Activated CD8-positive, alpha-beta T cell treated with anti-CD3 and anti-CD28 coated beads for 36 hours (primary cell): ENCODE data around the gene SP110. TPM values are rescaled to one million over a fixed set of nuclear protein-coding genes. Genes with fewer than 3 reads are reported as not detected.

Experiments used
- ATAC-seq: fragments of 200-7000 bp; cut with Tn5 transposase; one replicate; pipeline ENCODE4 v1.10.0; 2021; ENCODE audit warnings: mild to moderate bottlenecking, moderate library complexity
- CTCF ChIA-PET: fragments of 350-600 bp; sonication (Branson Sonifier 250); formaldehyde crosslinking; loops from one replicate; lab custom pipeline; 2021; ENCODE audit warnings: antibody characterized with exemption; lab: Charles Lee
- POLR2A ChIA-PET: fragments of 350-600 bp; sonication (Branson Sonifier 250); formaldehyde crosslinking; loops from one replicate; lab custom pipeline; 2021; ENCODE audit warnings: antibody characterized with exemption; lab: Charles Lee
- DNase-seq: peaks from one replicate; pipeline ENCODE4 v3.0.0-alpha.2; 2020
- H3K27ac Mint-ChIP-seq: one replicate; pipeline ENCODE4 v1.8.0; 2021; ENCODE audit warnings: mild to moderate bottlenecking, mixed read lengths
- H3K27me3 Mint-ChIP-seq: one replicate; pipeline ENCODE4 v1.8.0; 2021; ENCODE audit warnings: mixed read lengths
- H3K36me3 Mint-ChIP-seq: one replicate; pipeline ENCODE4 v1.8.0; 2021; ENCODE audit warnings: low read depth, mixed read lengths
- H3K4me1 Mint-ChIP-seq: one replicate; pipeline ENCODE4 v1.8.0; 2021; ENCODE audit warnings: low read depth, mixed read lengths
- H3K4me3 Mint-ChIP-seq: one replicate; pipeline ENCODE4 v1.8.0; 2021; ENCODE audit warnings: mild to moderate bottlenecking, moderate library complexity, mixed read lengths
- H3K9me3 Mint-ChIP-seq: one replicate; pipeline ENCODE4 v1.8.0; 2021; ENCODE audit warnings: mixed read lengths
- intact Hi-C: fragments of 100-400 bp; cut with micrococcal nuclease; formaldehyde crosslinking; loops from one replicate; pipeline ENCODE4 v1.10.0; 2022
- total RNA-seq, 2 experiments: library from RNA; stranded (reverse); gene quantifications; one replicate each; pipeline ENCODE4 v1.2.3, GENCODE V29; 2021
- TF ChIP-seq, protein P1 (sequence below): fragments of 200-600 bp; IDR thresholded peaks from one replicate; pipeline ENCODE4 v1.8.0; 2022; ENCODE audit warnings: antibody characterized with exemption, mild to moderate bottlenecking

Gene SP110
- total RNA-seq, 2 experiments from 2014 or later = 67.0 to 69.4 TPM

DNA sequence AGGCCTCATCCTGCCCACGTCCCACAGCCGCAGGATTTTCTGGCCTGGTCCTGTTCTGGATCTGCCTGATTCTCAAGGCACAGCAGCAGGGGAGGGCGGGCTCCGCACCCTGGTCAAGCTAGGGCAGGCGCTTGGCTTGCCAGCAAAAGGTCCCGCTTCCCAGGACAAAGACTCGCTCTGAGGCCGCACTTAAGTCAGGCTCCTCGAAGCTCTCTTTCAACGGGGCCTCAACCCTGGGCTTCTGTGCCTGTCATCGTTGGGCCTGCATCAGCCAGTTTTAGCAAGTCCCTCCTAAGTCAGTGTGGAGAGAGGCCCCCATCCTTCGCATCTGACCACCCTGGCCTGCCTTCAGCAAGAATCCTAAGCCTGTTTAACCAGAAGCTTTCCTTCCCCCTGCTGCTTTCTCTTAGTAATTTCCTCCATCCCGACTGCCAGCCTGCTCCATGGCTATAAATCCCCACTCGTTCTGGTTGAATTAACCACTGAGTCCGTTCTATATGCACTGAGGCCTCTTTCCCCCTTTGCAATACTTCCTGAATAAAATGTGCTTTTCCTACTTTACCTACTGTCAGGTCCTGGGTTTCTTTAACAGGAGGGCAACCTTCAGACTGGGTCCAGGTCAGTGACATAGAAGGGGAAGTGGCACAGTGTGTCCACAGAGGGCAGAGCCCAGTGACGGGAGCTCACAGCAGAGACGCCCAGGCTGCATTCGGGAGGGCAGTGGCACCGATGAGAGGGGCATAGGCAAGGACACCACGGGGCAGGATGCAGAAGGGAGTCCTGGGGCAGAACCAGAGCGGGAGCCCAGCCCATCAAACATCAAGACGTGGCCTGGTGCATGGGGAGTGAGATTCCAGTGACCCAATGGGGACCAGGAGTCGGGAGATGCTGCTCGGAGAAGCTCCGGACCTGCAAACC is 62.7 kb downstream of the SP110 start:
- Mint-ChIP-seq H3K9me3 (peaks cover 4% of the 10 kb centered on the region), H3K36me3 (no peaks in the 10 kb centered on the region), H3K4me3 (no peak overlapping the region), H3K27me3 (no peaks in the 10 kb centered on the region), H3K27ac (no peak overlapping the region), H3K4me1 (peaks cover 12% of the 10 kb centered on the region)
- DNase-seq (no peak), ATAC-seq (no peak)
- POLR2A ChIA-PET = no interaction called here
- intact Hi-C loops = no loop called here
- TF ChIP-seq, protein P1, sequence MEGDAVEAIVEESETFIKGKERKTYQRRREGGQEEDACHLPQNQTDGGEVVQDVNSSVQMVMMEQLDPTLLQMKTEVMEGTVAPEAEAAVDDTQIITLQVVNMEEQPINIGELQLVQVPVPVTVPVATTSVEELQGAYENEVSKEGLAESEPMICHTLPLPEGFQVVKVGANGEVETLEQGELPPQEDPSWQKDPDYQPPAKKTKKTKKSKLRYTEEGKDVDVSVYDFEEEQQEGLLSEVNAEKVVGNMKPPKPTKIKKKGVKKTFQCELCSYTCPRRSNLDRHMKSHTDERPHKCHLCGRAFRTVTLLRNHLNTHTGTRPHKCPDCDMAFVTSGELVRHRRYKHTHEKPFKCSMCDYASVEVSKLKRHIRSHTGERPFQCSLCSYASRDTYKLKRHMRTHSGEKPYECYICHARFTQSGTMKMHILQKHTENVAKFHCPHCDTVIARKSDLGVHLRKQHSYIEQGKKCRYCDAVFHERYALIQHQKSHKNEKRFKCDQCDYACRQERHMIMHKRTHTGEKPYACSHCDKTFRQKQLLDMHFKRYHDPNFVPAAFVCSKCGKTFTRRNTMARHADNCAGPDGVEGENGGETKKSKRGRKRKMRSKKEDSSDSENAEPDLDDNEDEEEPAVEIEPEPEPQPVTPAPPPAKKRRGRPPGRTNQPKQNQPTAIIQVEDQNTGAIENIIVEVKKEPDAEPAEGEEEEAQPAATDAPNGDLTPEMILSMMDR = no peak
- CTCF ChIA-PET = interaction anchor here (1.9 to 6.8 kb wide), 3 partner anchors 13 to 148 kb away, joined by 16 to 71 read pairs (median 38); partner anchors contain the start of gene SLC16A14

DNA sequence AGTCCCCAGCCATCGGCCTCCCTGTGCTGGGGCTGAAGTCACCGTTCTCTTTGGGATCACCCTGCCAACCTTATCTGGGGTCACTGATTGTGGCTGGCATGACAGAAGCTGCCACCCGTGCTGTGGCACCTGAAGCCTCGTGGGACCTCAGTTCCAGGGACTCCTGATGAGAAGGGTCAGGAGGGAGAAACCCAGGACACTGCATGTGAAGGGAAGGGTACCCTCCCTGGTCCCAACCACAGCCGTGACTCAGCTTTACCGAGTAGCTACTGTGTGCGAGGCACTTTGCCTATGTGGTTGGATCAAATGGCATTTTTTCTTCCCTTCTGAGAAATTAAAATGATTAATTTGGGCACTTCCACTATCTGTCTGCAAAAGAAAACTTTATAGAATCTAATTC is 64.4 kb downstream of the SP110 start:
- Mint-ChIP-seq H3K9me3 (peaks cover 7% of the 10 kb centered on the region), H3K27me3 (no peaks in the 10 kb centered on the region), H3K4me3 (no peak overlapping the region), H3K36me3 (no peaks in the 10 kb centered on the region), H3K27ac (no peak overlapping the region), H3K4me1 (peaks cover 12% of the 10 kb centered on the region)
- intact Hi-C loops = no loop called here
- ChIA-PET POLR2A (no interaction called here), CTCF (interaction anchor here (0.8 to 1.1 kb wide), 2 partner anchors 22 to 87 kb away, joined by 3 to 7 read pairs; partner anchors contain the start of gene SLC16A14)
- ATAC-seq (peak; percentile 55), DNase-seq (peak; percentile 62)
- TF ChIP-seq, protein P1 = no peak

DNA sequence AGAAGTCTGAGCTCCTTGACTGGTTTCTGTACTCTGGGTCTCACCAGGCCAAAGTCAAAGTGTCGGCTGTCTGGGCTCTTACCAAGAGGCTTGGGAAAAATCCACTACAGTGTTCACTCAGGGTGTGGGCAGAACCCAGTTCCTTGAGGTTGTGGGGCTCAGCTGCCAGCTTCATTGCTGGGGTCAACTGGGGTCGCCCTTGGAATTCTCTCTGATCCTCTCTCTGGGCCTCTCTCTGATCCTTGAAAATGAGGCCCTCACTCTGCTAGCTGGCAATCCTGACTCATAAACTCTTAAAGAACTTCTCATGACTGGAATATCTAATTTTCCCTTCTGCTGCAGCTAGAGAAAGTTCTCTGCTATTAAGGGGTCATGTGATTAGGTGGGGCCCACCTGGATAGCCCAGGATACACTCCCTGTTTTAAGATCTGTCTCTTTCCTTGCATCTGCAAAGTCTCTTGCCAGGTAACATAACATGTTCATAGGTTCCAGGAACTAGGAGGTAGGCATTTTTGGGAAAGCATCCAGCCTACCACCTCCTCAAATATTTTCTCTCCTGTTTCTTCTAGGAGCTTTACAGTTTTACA is 66.3 kb downstream of the SP110 start:
- DNase-seq = no peak
- peaks cover 7% of the 10 kb centered on the region for H3K9me3 Mint-ChIP-seq
- peaks cover 9% of the 10 kb centered on the region for H3K4me1 Mint-ChIP-seq
- H3K36me3 Mint-ChIP-seq = no peaks in the 10 kb centered on the region
- POLR2A ChIA-PET = no interaction called here
- TF ChIP-seq, protein P1 = no peak
- H3K4me3 Mint-ChIP-seq = no peak overlapping the region
- CTCF ChIA-PET = interaction anchor here (1.4 to 5.4 kb wide), 3 partner anchors 7 to 145 kb away, joined by 6 to 23 read pairs (median 7); no protein-coding TSS in a partner anchor
- intact Hi-C loops = no loop called here
- H3K27ac Mint-ChIP-seq = no peak overlapping the region
- no peaks in the 10 kb centered on the region for H3K27me3 Mint-ChIP-seq
- ATAC-seq = no peak

DNA sequence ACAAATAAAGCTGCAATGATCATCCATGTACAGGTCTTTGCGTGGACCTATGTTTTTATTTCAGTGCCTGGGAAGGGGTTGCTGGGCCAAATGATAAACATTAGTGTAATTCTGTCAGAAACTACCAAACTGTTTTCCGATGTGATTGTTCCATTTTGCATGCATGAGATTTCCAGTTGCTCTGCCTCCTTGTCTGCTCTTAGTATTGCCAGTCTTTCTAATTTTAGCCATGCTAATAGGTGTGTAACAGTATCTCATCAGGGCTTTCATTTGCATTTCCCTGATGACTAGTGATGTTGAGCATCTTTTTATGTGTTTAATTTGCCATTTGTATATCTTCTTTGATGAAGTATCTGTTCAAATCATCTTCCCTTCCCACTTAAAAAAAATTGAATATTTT is 67.5 kb downstream of the SP110 start:
- intact Hi-C loops = no loop called here
- Mint-ChIP-seq H3K27ac (no peak overlapping the region), H3K4me3 (no peak overlapping the region), H3K36me3 (no peaks in the 10 kb centered on the region), H3K27me3 (no peaks in the 10 kb centered on the region), H3K4me1 (peaks cover 9% of the 10 kb centered on the region), H3K9me3 (peaks cover 7% of the 10 kb centered on the region)
- POLR2A ChIA-PET = interaction anchor here (0.5 to 0.9 kb wide), 3 partner anchors 19 to 211 kb away, joined by 3 read pairs; no protein-coding TSS in a partner anchor
- TF ChIP-seq, protein P1 = no peak
- no peak for DNase-seq
- CTCF ChIA-PET = interaction anchor here (1.4 to 5.4 kb wide), 3 partner anchors 8 to 144 kb away, joined by 6 to 23 read pairs (median 7); no protein-coding TSS in a partner anchor
- no peak for ATAC-seq
